Panc1 (cell line): ENCODE measurements around the gene ELFN1. TPM values are rescaled to one million over a fixed set of nuclear protein-coding genes. Genes with fewer than 3 reads are reported as not detected.

Experiments
- ATAC-seq: fragments of 200-7000 bp; cut with Tn5 transposase; 2 replicates; pipeline ENCODE4 v1.9.1; 2020; ENCODE audit warnings: mild to moderate bottlenecking, moderate library complexity
- BruUV-seq: library from RNA; stranded (reverse); fragments of 400-500 nt; replicated peaks from 2 replicates; lab custom pipeline; 2021; lab: Mats Ljungman, UMichigan
- CTCF ChIA-PET: fragments of 300-600 bp; sonication (Branson Sonifier 250); formaldehyde crosslinking; loops from one replicate; lab custom pipeline; 2022; ENCODE audit warnings: antibody characterized with exemption; lab: Charles Lee
- POLR2A ChIA-PET: fragments of 300-600 bp; sonication (Branson Sonifier 250); formaldehyde crosslinking; loops from one replicate; lab custom pipeline; 2022; ENCODE audit warnings: antibody characterized with exemption; lab: Charles Lee
- DNase-seq: peaks from one replicate; pipeline ENCODE4 v3.0.0-alpha.2; 2010; ENCODE audit warnings: low read depth, low spot score
- H3K27ac ChIP-seq: 2 replicates; pipeline ENCODE4 v1.5.1; 2011; ENCODE audit warnings: mild to moderate bottlenecking, low read length, inconsistent platforms
- H3K27me3 ChIP-seq: fragments of 200-500 bp; sonication (Bioruptor generic); 2 replicates; pipeline ENCODE4 v1.6.0; 2014; ENCODE audit warnings: low read length, inconsistent platforms; ENCODE audit not compliant: control insufficient read depth, insufficient read depth
- H3K36me3 ChIP-seq: fragments of 200-500 bp; sonication (Bioruptor generic); 2 replicates; pipeline ENCODE4 v1.5.1; 2014; ENCODE audit warnings: inconsistent platforms, mild to moderate bottlenecking, low read length, moderate library complexity; ENCODE audit not compliant: control insufficient read depth, insufficient read depth
- H3K4me1 ChIP-seq: 2 replicates; pipeline ENCODE4 v1.5.1; 2011; ENCODE audit warnings: inconsistent platforms, mild to moderate bottlenecking, low read length, moderate library complexity; ENCODE audit not compliant: control insufficient read depth, insufficient read depth
- H3K4me3 ChIP-seq, 2 experiments: 2 replicates each; pipeline ENCODE4 v1.5.1; 2011 to 2012; ENCODE audit warnings: low read depth in 2 of 2, low read length in 2 of 2, mild to moderate bottlenecking in 2 of 2, inconsistent platforms in 1 of 2, moderate library complexity in 1 of 2
- H3K9me3 ChIP-seq: fragments of 200-500 bp; sonication (Bioruptor generic); 2 replicates; pipeline ENCODE4 v1.5.1; 2014; ENCODE audit warnings: low read depth, mild to moderate bottlenecking, inconsistent platforms, low read length, moderate library complexity; ENCODE audit not compliant: control insufficient read depth, insufficient read depth
- POLR2AphosphoS5 ChIP-seq: IDR thresholded peaks from 2 replicates; pipeline ENCODE4 v1.6.1; 2012; ENCODE audit warnings: mild to moderate bottlenecking, low read depth, low read length, moderate library complexity
- SIN3A ChIP-seq: IDR thresholded peaks from 2 replicates; pipeline ENCODE4 v1.6.1; 2012; ENCODE audit warnings: low read depth, mild to moderate bottlenecking, low read length, moderate library complexity, borderline replicate concordance; ENCODE audit not compliant: insufficient read depth
- TCF7L2 ChIP-seq: IDR thresholded peaks from 2 replicates; pipeline ENCODE4 v1.6.1; 2011; ENCODE audit warnings: mild to moderate bottlenecking, low read depth, low read length, inconsistent platforms
- in situ Hi-C: cut with HindIII; loops from 2 replicates; pipeline ENCODE4 v1.10.0; 2016; ENCODE audit warnings: low sequenced_read_pairs, low pct_unique_long_range_greater_than_20kb
- intact Hi-C: fragments of 100-400 bp; cut with micrococcal nuclease; formaldehyde crosslinking; loops from one replicate; pipeline ENCODE4 v1.10.0; 2022; ENCODE audit not compliant: unreplicated experiment
- total RNA-seq: library from RNA; stranded (reverse); gene quantifications from one replicate; pipeline ENCODE4 v1.2.1, GENCODE V29; 2021; ENCODE audit not compliant: unreplicated experiment
- TF ChIP-seq, protein P1 (sequence below), 2 experiments: IDR thresholded peaks; 2 replicates each; pipeline ENCODE4 v1.6.1; 2011 to 2012; ENCODE audit warnings: low read depth in 2 of 2, control low read depth in 1 of 2, low read length in 1 of 2, mild to moderate bottlenecking in 1 of 2, moderate library complexity in 1 of 2; ENCODE audit not compliant: insufficient read depth in 1 of 2
- TF ChIP-seq, protein P2 (sequence below): fragments of 450-650 bp; IDR thresholded peaks from 2 replicates; pipeline ENCODE4 v1.5.1; 2017; ENCODE audit warnings: mild to moderate bottlenecking

Gene ELFN1
- total RNA-seq, 1 experiment from 2014 or later, result 39.0 TPM

DNA sequence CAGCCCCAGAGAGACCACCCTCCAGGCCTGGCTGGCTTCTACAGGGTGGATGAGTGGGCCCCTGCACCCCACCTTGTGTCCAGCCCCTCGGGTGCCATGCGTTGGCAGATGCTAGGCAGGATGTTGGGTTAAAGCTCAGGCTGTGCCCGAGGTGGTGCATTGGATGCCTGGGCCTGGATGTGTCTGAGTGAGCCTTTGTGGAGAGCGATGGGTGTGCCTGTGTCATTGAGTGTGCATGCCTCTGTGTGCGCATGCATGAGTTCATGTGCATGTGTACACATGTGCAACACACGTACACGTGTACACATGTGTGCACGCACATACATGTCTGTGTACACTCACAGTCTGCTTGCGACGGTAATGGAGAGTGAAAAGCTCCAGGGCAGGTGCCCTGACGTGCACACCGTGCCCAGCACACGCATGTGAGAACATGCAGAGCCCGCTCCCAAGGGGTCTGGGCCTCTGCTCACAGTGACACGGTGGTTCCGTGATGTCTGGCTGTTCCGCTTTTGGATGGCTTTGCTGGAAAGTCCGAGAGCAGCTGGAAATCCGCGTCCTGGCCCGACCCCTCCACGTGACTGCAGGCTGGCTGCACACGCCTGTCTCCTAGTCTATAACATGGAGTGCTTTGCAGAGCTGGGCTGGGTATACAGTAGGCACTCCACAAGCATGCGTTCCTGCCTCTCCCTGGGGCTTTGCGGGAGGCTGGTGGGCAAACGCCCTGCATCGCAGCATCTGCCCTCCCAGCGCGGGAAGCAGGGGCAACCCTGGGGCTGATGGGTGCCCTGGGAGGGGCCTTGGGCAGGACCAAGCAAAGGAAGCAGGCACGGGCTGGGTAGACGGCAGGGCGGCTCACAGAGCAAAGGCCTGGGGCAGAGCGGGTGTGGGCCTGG, 36.9 kb downstream of the ELFN1 start:
- H3K27me3 ChIP-seq, result no peaks in the 10 kb centered on the region
- H3K4me1 ChIP-seq, result peaks cover 23% of the 10 kb centered on the region
- ChIA-PET CTCF (no interaction called here), POLR2A (interaction anchor here (1.1 kb wide), 1 partner anchor 39 kb away, joined by 3 read pairs; no protein-coding TSS in a partner anchor)
- no peaks in the 10 kb centered on the region; the same call in 1 of the 2 replicates for H3K36me3 ChIP-seq
- no peak for DNase-seq
- ATAC-seq, result no peak
- BruUV-seq, result no TSS peak
- H3K27ac ChIP-seq, result no peak overlapping the region
- in situ Hi-C loops (no loop called here), intact Hi-C loops (no loop called here)
- peaks cover 11% of the 10 kb centered on the region; the same call in 1 of the 2 replicates for H3K9me3 ChIP-seq
- no peak overlapping the region for H3K4me3 ChIP-seq
- no peak for TF ChIP-seq SIN3A
- no peak for TF ChIP-seq POLR2AphosphoS5
- TF ChIP-seq, protein P1, sequence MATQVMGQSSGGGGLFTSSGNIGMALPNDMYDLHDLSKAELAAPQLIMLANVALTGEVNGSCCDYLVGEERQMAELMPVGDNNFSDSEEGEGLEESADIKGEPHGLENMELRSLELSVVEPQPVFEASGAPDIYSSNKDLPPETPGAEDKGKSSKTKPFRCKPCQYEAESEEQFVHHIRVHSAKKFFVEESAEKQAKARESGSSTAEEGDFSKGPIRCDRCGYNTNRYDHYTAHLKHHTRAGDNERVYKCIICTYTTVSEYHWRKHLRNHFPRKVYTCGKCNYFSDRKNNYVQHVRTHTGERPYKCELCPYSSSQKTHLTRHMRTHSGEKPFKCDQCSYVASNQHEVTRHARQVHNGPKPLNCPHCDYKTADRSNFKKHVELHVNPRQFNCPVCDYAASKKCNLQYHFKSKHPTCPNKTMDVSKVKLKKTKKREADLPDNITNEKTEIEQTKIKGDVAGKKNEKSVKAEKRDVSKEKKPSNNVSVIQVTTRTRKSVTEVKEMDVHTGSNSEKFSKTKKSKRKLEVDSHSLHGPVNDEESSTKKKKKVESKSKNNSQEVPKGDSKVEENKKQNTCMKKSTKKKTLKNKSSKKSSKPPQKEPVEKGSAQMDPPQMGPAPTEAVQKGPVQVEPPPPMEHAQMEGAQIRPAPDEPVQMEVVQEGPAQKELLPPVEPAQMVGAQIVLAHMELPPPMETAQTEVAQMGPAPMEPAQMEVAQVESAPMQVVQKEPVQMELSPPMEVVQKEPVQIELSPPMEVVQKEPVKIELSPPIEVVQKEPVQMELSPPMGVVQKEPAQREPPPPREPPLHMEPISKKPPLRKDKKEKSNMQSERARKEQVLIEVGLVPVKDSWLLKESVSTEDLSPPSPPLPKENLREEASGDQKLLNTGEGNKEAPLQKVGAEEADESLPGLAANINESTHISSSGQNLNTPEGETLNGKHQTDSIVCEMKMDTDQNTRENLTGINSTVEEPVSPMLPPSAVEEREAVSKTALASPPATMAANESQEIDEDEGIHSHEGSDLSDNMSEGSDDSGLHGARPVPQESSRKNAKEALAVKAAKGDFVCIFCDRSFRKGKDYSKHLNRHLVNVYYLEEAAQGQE (IDR thresholded peaks at IDR 0.05; ENCODE audit: insufficient read depth in 1 of 2, low read depth in 2 of 2, low read length in 1 of 2), result no peak
- TF ChIP-seq, protein P2, sequence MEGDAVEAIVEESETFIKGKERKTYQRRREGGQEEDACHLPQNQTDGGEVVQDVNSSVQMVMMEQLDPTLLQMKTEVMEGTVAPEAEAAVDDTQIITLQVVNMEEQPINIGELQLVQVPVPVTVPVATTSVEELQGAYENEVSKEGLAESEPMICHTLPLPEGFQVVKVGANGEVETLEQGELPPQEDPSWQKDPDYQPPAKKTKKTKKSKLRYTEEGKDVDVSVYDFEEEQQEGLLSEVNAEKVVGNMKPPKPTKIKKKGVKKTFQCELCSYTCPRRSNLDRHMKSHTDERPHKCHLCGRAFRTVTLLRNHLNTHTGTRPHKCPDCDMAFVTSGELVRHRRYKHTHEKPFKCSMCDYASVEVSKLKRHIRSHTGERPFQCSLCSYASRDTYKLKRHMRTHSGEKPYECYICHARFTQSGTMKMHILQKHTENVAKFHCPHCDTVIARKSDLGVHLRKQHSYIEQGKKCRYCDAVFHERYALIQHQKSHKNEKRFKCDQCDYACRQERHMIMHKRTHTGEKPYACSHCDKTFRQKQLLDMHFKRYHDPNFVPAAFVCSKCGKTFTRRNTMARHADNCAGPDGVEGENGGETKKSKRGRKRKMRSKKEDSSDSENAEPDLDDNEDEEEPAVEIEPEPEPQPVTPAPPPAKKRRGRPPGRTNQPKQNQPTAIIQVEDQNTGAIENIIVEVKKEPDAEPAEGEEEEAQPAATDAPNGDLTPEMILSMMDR, result no peak
- no peak for TF ChIP-seq TCF7L2

DNA sequence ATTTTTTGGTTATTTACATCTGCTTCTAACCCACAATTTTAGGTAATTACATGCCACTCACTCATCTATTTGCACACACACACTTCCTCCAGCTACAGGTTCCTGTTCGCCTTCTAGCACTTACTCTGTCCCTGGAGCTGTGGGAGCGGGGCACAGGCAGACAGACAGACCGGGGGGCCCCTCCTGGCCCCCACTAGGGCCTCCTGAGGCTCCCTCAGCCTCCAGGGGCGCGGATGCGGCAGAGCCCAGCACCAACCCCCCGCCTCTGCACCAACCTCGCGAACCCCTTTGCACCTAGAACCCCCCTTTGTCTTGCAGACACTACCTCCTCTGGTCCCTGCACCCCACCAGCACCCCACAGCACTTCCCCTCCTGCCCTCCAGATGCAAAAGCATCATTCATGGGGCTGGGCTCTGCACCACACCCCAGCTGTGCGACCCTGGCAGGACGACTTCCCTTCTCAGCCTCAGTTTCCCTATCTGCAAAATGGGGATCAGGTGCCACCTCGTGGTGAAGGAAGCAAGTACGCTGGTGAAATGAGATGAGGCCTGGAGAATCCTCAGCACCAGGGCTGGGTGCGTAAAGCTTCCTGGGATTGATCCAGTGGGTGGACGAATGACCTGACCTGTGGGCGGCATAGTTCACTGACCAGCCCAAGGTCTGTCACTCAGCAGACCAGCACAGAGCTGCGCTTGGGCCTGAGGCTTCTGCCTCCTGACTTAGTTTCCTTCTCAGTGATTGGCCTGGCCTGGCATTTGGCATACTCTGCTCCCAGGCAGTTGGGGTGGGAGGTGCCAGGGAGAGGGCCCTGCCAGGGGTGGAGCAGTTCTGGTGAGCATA, 37.9 kb downstream of the ELFN1 start:
- CTCF ChIA-PET, result no interaction called here
- BruUV-seq, result no TSS peak

More for the DNA sequence above, 37.9 kb downstream of the ELFN1 start:
- Histone ChIP-seq H3K27me3 (no peaks in the 10 kb centered on the region), H3K4me3 (no peak overlapping the region), H3K36me3 (no peaks in the 10 kb centered on the region; the same call in 1 of the 2 replicates), H3K9me3 (peaks cover 7% of the 10 kb centered on the region; the same call in 1 of the 2 replicates), H3K4me1 (peaks cover 23% of the 10 kb centered on the region), H3K27ac (no peak overlapping the region)
- intact Hi-C loops (no loop called here), in situ Hi-C loops (no loop called here)
- ATAC-seq (no peak), DNase-seq (no peak)
- POLR2A ChIA-PET, result interaction anchor here (0.5 to 1.1 kb wide), 2 partner anchors 40 to 518 kb away, joined by 3 read pairs; no protein-coding TSS in a partner anchor
- TF ChIP-seq, protein P1 (IDR thresholded peaks at IDR 0.05; ENCODE audit: insufficient read depth in 1 of 2, low read depth in 2 of 2, low read length in 1 of 2), result no peak
- TF ChIP-seq SIN3A (no peak), TCF7L2 (no peak), POLR2AphosphoS5 (no peak)
- TF ChIP-seq, protein P2, result no peak; the same call in 1 of the 2 replicates
